ENCODE data around the gene CRMP1.
A peak's percentile ranks its signal among the peaks of the same experiment; 100 is the strongest.

Gene CRMP1

DNA sequence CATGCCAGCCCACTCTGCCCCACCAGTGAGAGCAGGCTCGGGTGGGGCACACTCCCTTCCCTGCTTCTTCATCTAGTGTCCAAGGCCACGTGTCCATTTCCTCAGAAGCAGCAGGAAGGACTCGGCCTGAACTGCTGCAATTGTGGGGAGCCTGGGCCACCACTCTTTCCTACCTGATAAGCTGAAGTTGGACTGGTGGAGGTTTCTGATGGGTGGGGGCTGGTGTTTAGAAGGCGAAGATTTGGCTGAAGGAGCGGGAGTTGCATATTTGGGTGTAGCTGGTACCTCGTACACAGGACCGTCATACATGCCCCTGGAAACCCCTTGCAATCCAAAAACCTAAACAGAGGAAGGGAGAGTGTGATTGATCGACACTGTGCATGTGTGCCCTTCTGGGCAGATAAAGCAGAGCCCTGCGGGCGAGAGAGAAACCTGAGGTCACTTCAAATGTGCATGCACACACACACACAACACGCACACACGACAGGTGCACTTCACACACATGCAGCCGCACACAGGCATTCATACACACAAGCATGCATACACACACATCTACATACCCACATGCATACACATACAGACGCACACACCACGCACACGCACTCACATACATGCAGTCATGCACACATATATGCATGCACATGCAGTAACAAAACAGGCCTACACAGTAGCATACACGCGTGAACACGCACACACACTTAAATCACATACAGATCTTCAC lies 67.4 kb downstream of the CRMP1 start:
- DNase-seq (ENCODE audit: low read depth) = no peak
- TF ChIP-seq MYC (IDR thresholded peaks at IDR 0.05; ENCODE audit: low read depth, low read length) = no peak
- no peak for TF ChIP-seq POLR2A (IDR thresholded peaks at IDR 0.05; ENCODE audit: extremely low read depth, insufficient read length)
- TF ChIP-seq MAX (IDR thresholded peaks at IDR 0.05; ENCODE audit: low read depth, low read length) = no peak
- TF ChIP-seq CTCF (IDR thresholded peaks at IDR 0.05; ENCODE audit: low read depth, low read length) = no peak
- H3K4me3 ChIP-seq (ENCODE audit: low read depth, low read length) = no peak overlapping the region

DNA sequence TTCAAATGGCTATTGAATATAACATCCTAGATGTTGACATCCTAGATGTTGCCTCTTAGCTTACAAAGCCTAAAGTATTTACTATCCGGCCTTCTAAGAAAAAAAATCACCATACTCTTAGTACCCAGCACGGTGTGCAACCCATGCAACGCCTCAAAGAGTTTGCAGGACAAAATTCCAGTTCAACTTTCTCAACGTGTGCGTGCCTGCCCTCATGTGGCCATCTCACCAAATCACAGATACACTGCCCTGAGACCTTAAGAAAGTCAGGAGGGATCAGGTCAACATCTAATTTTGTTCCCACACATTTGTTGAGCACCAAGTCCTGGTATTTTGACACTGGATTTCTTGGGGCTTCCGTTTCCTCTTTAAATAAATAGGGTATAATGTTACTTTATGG lies 68.3 kb downstream of the CRMP1 start:
- TF ChIP-seq MYC (IDR thresholded peaks at IDR 0.05; ENCODE audit: low read depth, low read length) = peak; percentile 34; the same call in 1 of the 2 replicates
- peak; percentile 79 for TF ChIP-seq CTCF (IDR thresholded peaks at IDR 0.05; ENCODE audit: low read depth, low read length)
- TF ChIP-seq POLR2A (IDR thresholded peaks at IDR 0.05; ENCODE audit: extremely low read depth, insufficient read length) = no peak
- TF ChIP-seq MAX (IDR thresholded peaks at IDR 0.05; ENCODE audit: low read depth, low read length) = peak; percentile 58; the same call in 1 of the 2 replicates
- peak; percentile 58 for DNase-seq (ENCODE audit: low read depth)
- no peak overlapping the region for H3K4me3 ChIP-seq (ENCODE audit: low read depth, low read length)

- no peak for DNase-seq (ENCODE audit: low read depth)
- TF ChIP-seq POLR2A (IDR thresholded peaks at IDR 0.05; ENCODE audit: extremely low read depth, insufficient read length) (no peak), MAX (IDR thresholded peaks at IDR 0.05; ENCODE audit: low read depth, low read length) (no peak), MYC (IDR thresholded peaks at IDR 0.05; ENCODE audit: low read depth, low read length) (no peak), CTCF (IDR thresholded peaks at IDR 0.05; ENCODE audit: low read depth, low read length) (no peak)
- H3K4me3 ChIP-seq (ENCODE audit: low read depth, low read length) = no peak overlapping the region
Observed at GRCh38 chr4:5824227-5824626, 68.7 kb downstream of the CRMP1 start.

DNA sequence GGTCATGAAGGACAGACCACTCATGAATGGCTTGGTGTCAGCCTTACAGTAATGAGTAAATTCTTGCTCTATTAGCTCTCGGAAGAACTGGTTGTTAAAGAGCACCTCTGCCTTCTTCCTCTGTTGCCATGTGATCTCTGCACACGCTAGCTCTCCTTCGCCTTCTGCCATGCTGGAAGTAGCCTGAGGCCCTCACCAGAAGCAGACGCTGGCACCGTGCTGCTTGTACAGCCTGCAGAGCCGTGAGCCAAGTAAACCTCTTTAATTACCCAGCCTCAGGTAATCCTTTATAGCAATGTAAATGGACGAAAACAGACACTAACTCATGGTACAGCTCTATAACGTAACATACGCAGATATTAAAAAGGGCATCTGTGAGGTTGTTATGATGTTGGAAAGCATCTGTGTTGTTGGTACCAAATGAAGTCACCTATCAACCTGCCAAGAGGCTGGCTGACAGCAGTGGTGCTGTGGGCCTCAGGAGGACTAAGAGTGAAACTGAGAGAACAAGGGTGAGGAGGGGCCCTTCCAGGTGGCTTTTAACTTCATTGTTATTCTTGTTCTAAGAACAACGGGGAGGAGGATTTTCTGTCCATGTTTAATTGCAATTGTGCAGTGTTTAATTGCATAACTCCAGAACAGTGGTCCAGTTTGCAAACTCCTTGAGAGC lies 69.2 kb downstream of the CRMP1 start:
- no peak for DNase-seq (ENCODE audit: low read depth)
- H3K4me3 ChIP-seq (ENCODE audit: low read depth, low read length) = no peak overlapping the region
- TF ChIP-seq POLR2A (IDR thresholded peaks at IDR 0.05; ENCODE audit: extremely low read depth, insufficient read length) = no peak
- TF ChIP-seq MYC (IDR thresholded peaks at IDR 0.05; ENCODE audit: low read depth, low read length) = no peak
- no peak for TF ChIP-seq MAX (IDR thresholded peaks at IDR 0.05; ENCODE audit: low read depth, low read length)
- TF ChIP-seq CTCF (IDR thresholded peaks at IDR 0.05; ENCODE audit: low read depth, low read length) = no peak

- no peak for DNase-seq (ENCODE audit: low read depth)
- TF ChIP-seq MYC (IDR thresholded peaks at IDR 0.05; ENCODE audit: low read depth, low read length) = no peak
- TF ChIP-seq POLR2A (IDR thresholded peaks at IDR 0.05; ENCODE audit: extremely low read depth, insufficient read length) = no peak
- TF ChIP-seq CTCF (IDR thresholded peaks at IDR 0.05; ENCODE audit: low read depth, low read length) = no peak
- TF ChIP-seq MAX (IDR thresholded peaks at IDR 0.05; ENCODE audit: low read depth, low read length) = no peak
- no peak overlapping the region for H3K4me3 ChIP-seq (ENCODE audit: low read depth, low read length)
Observed at GRCh38 chr4:5822619-5823018, 70.3 kb downstream of the CRMP1 start.
